HEK293 (cell line): Measurements from ENCODE around the gene MCAM.

ENCODE experiments used
- BCL6B ChIP-seq: fragments of 450-650 bp; formaldehyde crosslinking; IDR thresholded peaks from 2 replicates; pipeline ENCODE4 v1.5.1; 2017; ENCODE audit warnings: missing biosample characterization, missing genetic modification characterization
- KLF1 ChIP-seq: fragments of 450-650 bp; formaldehyde crosslinking; IDR thresholded peaks from 2 replicates; pipeline ENCODE4 v1.5.1; 2016; ENCODE audit warnings: missing biosample characterization, missing genetic modification characterization
- KLF16 ChIP-seq: fragments of 450-650 bp; formaldehyde crosslinking; IDR thresholded peaks from 2 replicates; pipeline ENCODE4 v1.5.1; 2017; ENCODE audit warnings: missing biosample characterization, missing genetic modification characterization
- KLF17 ChIP-seq: fragments of 450-650 bp; formaldehyde crosslinking; IDR thresholded peaks from 2 replicates; pipeline ENCODE4 v1.5.1; 2016; ENCODE audit warnings: missing biosample characterization, missing genetic modification characterization
- KLF8 ChIP-seq: fragments of 450-650 bp; formaldehyde crosslinking; IDR thresholded peaks from 2 replicates; pipeline ENCODE4 v1.5.1; 2016; ENCODE audit warnings: missing biosample characterization, missing genetic modification characterization
- KLF9 ChIP-seq: fragments of 450-650 bp; formaldehyde crosslinking; IDR thresholded peaks from 2 replicates; pipeline ENCODE4 v1.5.1; 2016; ENCODE audit warnings: missing biosample characterization, missing genetic modification characterization, low read depth
- PRDM10 ChIP-seq: fragments of 450-650 bp; formaldehyde crosslinking; IDR thresholded peaks from 2 replicates; pipeline ENCODE4 v1.5.1; 2016; ENCODE audit warnings: missing biosample characterization, missing genetic modification characterization
- REST ChIP-seq: fragments of 450-650 bp; formaldehyde crosslinking; IDR thresholded peaks from 2 replicates; pipeline ENCODE4 v1.5.1; 2016; ENCODE audit warnings: missing biosample characterization, missing genetic modification characterization
- SP2 ChIP-seq: fragments of 450-650 bp; formaldehyde crosslinking; IDR thresholded peaks from 2 replicates; pipeline ENCODE4 v1.5.1; 2016; ENCODE audit warnings: missing biosample characterization, missing genetic modification characterization
- SP3 ChIP-seq: fragments of 450-650 bp; formaldehyde crosslinking; IDR thresholded peaks from 2 replicates; pipeline ENCODE4 v1.5.1; 2016; ENCODE audit warnings: missing biosample characterization, missing genetic modification characterization
- YY1 ChIP-seq: fragments of 450-650 bp; formaldehyde crosslinking; IDR thresholded peaks from 2 replicates; pipeline ENCODE4 v1.5.1; 2018; ENCODE audit warnings: missing biosample characterization, missing genetic modification characterization
- YY2 ChIP-seq: fragments of 450-650 bp; formaldehyde crosslinking; IDR thresholded peaks from 2 replicates; pipeline ENCODE4 v1.5.1; 2016; ENCODE audit warnings: missing biosample characterization, missing genetic modification characterization
- ZBTB7A ChIP-seq: fragments of 450-650 bp; formaldehyde crosslinking; IDR thresholded peaks from 2 replicates; pipeline ENCODE4 v1.5.1; 2016; ENCODE audit warnings: low read depth, missing biosample characterization, missing genetic modification characterization
- ZNF155 ChIP-seq: fragments of 450-650 bp; formaldehyde crosslinking; IDR thresholded peaks from 2 replicates; pipeline ENCODE4 v1.5.1; 2016; ENCODE audit warnings: missing biosample characterization, missing genetic modification characterization
- ZNF341 ChIP-seq: fragments of 450-650 bp; formaldehyde crosslinking; IDR thresholded peaks from 2 replicates; pipeline ENCODE4; 2016; ENCODE audit warnings: low read depth, missing biosample characterization, missing genetic modification characterization
- ZNF362 ChIP-seq: fragments of 450-650 bp; formaldehyde crosslinking; IDR thresholded peaks from 2 replicates; pipeline ENCODE4 v1.5.1; 2016; ENCODE audit warnings: missing biosample characterization, missing genetic modification characterization
- ZNF501 ChIP-seq: fragments of 450-650 bp; formaldehyde crosslinking; IDR thresholded peaks from 2 replicates; pipeline ENCODE4 v1.5.1; 2016; ENCODE audit warnings: missing biosample characterization, missing genetic modification characterization
- ZNF639 ChIP-seq: fragments of 450-650 bp; formaldehyde crosslinking; IDR thresholded peaks from 2 replicates; pipeline ENCODE4 v1.5.1; 2016; ENCODE audit warnings: missing biosample characterization, missing genetic modification characterization
- ZNF645 ChIP-seq: fragments of 450-650 bp; formaldehyde crosslinking; IDR thresholded peaks from 2 replicates; pipeline ENCODE4; 2016; ENCODE audit warnings: missing biosample characterization, missing genetic modification characterization
- ZXDB ChIP-seq: fragments of 450-650 bp; formaldehyde crosslinking; IDR thresholded peaks from 2 replicates; pipeline ENCODE4 v1.5.1; 2016; ENCODE audit warnings: missing biosample characterization, missing genetic modification characterization

Gene MCAM

GRCh38 chr11:119334174-119334930, 17.4 kb upstream of the MCAM start, which contains the start of gene RNF26 (continued):
- TF ChIP-seq ZNF639 (tag by site-specific recombination) (no peak), KLF16 (tag by site-specific recombination) (0 out of 2 replicates have a peak, but pooled peaks have one; percentile 15), YY2 (tag by site-specific recombination) (peak; percentile 89), ZNF501 (tag by site-specific recombination) (0 out of 2 replicates have a peak, but pooled peaks have one; percentile 45), ZBTB7A (0 out of 2 replicates have a peak, but pooled peaks have one; percentile 14), ZXDB (tag by site-specific recombination) (0 out of 2 replicates have a peak, but pooled peaks have one; percentile 47), ZNF645 (tag by site-specific recombination) (no peak), ZNF341 (peak; percentile 72), ZNF362 (tag by site-specific recombination) (peak; percentile 47; the same call in 1 of the 2 replicates), KLF9 (0 out of 2 replicates have a peak, but pooled peaks have one; percentile 47), REST (tag by site-specific recombination) (peak; percentile 41; the same call in 1 of the 2 replicates), SP2 (tag by site-specific recombination) (peak; percentile 96), PRDM10 (tag by site-specific recombination) (peak; percentile 84), KLF17 (tag by site-specific recombination) (0 out of 2 replicates have a peak, but pooled peaks have one; percentile 23), KLF8 (tag by site-specific recombination) (peak; percentile 62), KLF1 (0 out of 2 replicates have a peak, but pooled peaks have one; percentile 12), ZNF155 (tag by site-specific recombination) (no peak), YY1 (tag by site-specific recombination) (peak; percentile 74; the same call in 1 of the 2 replicates), BCL6B (tag by site-specific recombination) (no peak), SP3 (tag by site-specific recombination) (peak; percentile 95)
- TF ChIP-seq, all 188 proteins: peak for 19
